Measurements from ENCODE around the gene MEGF8. TPM values are rescaled to one million over a fixed set of nuclear protein-coding genes. Genes with fewer than 3 reads are reported as not detected.

The MEGF8 gene
- total and polyA plus RNA-seq, 4 donors: 1.2 to 13.7 (median 9.4) TPM

- no peak for DNase-seq (ENCODE audit: low spot score)
- H3K9me3 ChIP-seq (ENCODE audit: control insufficient read depth in 4 of 4, low read length in 3 of 4): no peaks in the 10 kb centered on the region
- H3K27me3 ChIP-seq (ENCODE audit: control insufficient read depth in 4 of 4, insufficient read depth in 4 of 4, low read length in 3 of 4): no peaks in the 10 kb centered on the region
- 96% methylated on average over 30 of the region's 30 CpGs for WGBS
- no peak overlapping the region for H3K9ac ChIP-seq (ENCODE audit: low read depth in 1 of 2, low read length in 2 of 2)
- no peak for TF ChIP-seq RAD21 (IDR thresholded peaks at IDR 0.05)
- peaks cover 7 to 11% (median 9%) of the 10 kb centered on the region in 4 donors for H3K4me1 ChIP-seq (ENCODE audit: control insufficient read depth in 4 of 4, insufficient read depth in 4 of 4, low read length in 3 of 4)
- no peak overlapping the region for H3K27ac ChIP-seq (ENCODE audit: low read depth in 1 of 2, low read length in 2 of 2)
- H3K36me3 ChIP-seq (ENCODE audit: control insufficient read depth in 4 of 4, insufficient read depth in 3 of 4, low read depth in 1 of 4, low read length in 3 of 4): no peaks in the 10 kb centered on the region
- H3K4me3 ChIP-seq (ENCODE audit: low read depth in 1 of 3, low read length in 3 of 3): no peak overlapping the region
These were observed 84.9 kb downstream of the MEGF8 start for GRCh38 chr19:42410371-42410770.

- no peaks in the 10 kb centered on the region for H3K9me3 ChIP-seq (ENCODE audit: control insufficient read depth in 4 of 4, low read length in 3 of 4)
- no peaks in the 10 kb centered on the region for H3K27me3 ChIP-seq (ENCODE audit: control insufficient read depth in 4 of 4, insufficient read depth in 4 of 4, low read length in 3 of 4)
- H3K9ac ChIP-seq (ENCODE audit: low read depth in 1 of 2, low read length in 2 of 2): no peak overlapping the region
- DNase-seq (ENCODE audit: low spot score): no peak
- no peaks in the 10 kb centered on the region for H3K36me3 ChIP-seq (ENCODE audit: control insufficient read depth in 4 of 4, insufficient read depth in 3 of 4, low read depth in 1 of 4, low read length in 3 of 4)
- H3K4me1 ChIP-seq (ENCODE audit: control insufficient read depth in 4 of 4, insufficient read depth in 4 of 4, low read length in 3 of 4): peaks cover 7 to 11% (median 9%) of the 10 kb centered on the region in 4 donors
- 95% methylated on average over 8 of the region's 8 CpGs for WGBS
- TF ChIP-seq MAX (IDR thresholded peaks at IDR 0.05) (no peak), TAF1 (conservative IDR thresholded peaks at IDR 0.05) (no peak), HNF4G (IDR thresholded peaks at IDR 0.05) (no peak), FOXA2 (IDR thresholded peaks at IDR 0.05) (no peak), NR2F2 (IDR thresholded peaks at IDR 0.05) (no peak)
- no peak overlapping the region for H3K27ac ChIP-seq (ENCODE audit: low read depth in 1 of 2, low read length in 2 of 2)
- H3K4me3 ChIP-seq (ENCODE audit: low read depth in 1 of 3, low read length in 3 of 3): no peak overlapping the region
These were observed 86.2 kb downstream of the MEGF8 start for GRCh38 chr19:42411581-42412178.

GRCh38 chr19:42412227-42412626, 86.8 kb downstream of the MEGF8 start:
- Histone ChIP-seq H3K4me3 (ENCODE audit: low read depth in 1 of 3, low read length in 3 of 3) (no peak overlapping the region), H3K4me1 (ENCODE audit: control insufficient read depth in 4 of 4, insufficient read depth in 4 of 4, low read length in 3 of 4) (peaks cover 7 to 11% (median 9%) of the 10 kb centered on the region in 4 donors), H3K27me3 (ENCODE audit: control insufficient read depth in 4 of 4, insufficient read depth in 4 of 4, low read length in 3 of 4) (no peaks in the 10 kb centered on the region), H3K9me3 (ENCODE audit: control insufficient read depth in 4 of 4, low read length in 3 of 4) (no peaks in the 10 kb centered on the region), H3K9ac (ENCODE audit: low read depth in 1 of 2, low read length in 2 of 2) (no peak overlapping the region), H3K36me3 (ENCODE audit: control insufficient read depth in 4 of 4, insufficient read depth in 3 of 4, low read depth in 1 of 4, low read length in 3 of 4) (no peaks in the 10 kb centered on the region), H3K27ac (ENCODE audit: low read depth in 1 of 2, low read length in 2 of 2) (no peak overlapping the region)
- 81% methylated on average over 7 of the region's 7 CpGs for whole genome bisulfite sequencing
- DNase-seq (ENCODE audit: low spot score): no peak
- no peak for TF ChIP-seq FOXA1 (IDR thresholded peaks at IDR 0.05)
- no peak for TF ChIP-seq SP1 (IDR thresholded peaks at IDR 0.05)
- no peak for TF ChIP-seq HNF4G (IDR thresholded peaks at IDR 0.05)

- H3K9me3 ChIP-seq (ENCODE audit: control insufficient read depth in 4 of 4, low read length in 3 of 4): no peaks in the 10 kb centered on the region
- no peak overlapping the region for H3K4me3 ChIP-seq (ENCODE audit: low read depth in 1 of 3, low read length in 3 of 3)
- TF ChIP-seq EGR1 (IDR thresholded peaks at IDR 0.05; ENCODE audit: low read depth in 2 of 2): no peak
- TF ChIP-seq JUND (IDR thresholded peaks at IDR 0.05): no peak
- H3K9ac ChIP-seq (ENCODE audit: low read depth in 1 of 2, low read length in 2 of 2): no peak overlapping the region
- no peaks in the 10 kb centered on the region for H3K36me3 ChIP-seq (ENCODE audit: control insufficient read depth in 4 of 4, insufficient read depth in 3 of 4, low read depth in 1 of 4, low read length in 3 of 4)
- peaks cover 7 to 11% (median 9%) of the 10 kb centered on the region in 4 donors for H3K4me1 ChIP-seq (ENCODE audit: control insufficient read depth in 4 of 4, insufficient read depth in 4 of 4, low read length in 3 of 4)
- 83% methylated on average over 4 of the region's 4 CpGs for WGBS
- H3K27ac ChIP-seq (ENCODE audit: low read depth in 1 of 2, low read length in 2 of 2): no peak overlapping the region
- H3K27me3 ChIP-seq (ENCODE audit: control insufficient read depth in 4 of 4, insufficient read depth in 4 of 4, low read length in 3 of 4): no peaks in the 10 kb centered on the region
- no peak for DNase-seq (ENCODE audit: low spot score)
These were observed 87.2 kb downstream of the MEGF8 start for GRCh38 chr19:42412661-42413076.

- TF ChIP-seq FOXA1 (IDR thresholded peaks at IDR 0.05) (no peak), HNF4A (conservative IDR thresholded peaks at IDR 0.05) (peak in 1 of 2 donors; percentile 42), FOXA2 (IDR thresholded peaks at IDR 0.05) (no peak), RXRA (IDR thresholded peaks at IDR 0.05) (peak in 1 of 2 donors; percentile 31), RAD21 (IDR thresholded peaks at IDR 0.05) (no peak)
- no peak for DNase-seq (ENCODE audit: low spot score)
- WGBS: 42% methylated on average over 6 of the region's 6 CpGs
- H3K9ac ChIP-seq (ENCODE audit: low read depth in 1 of 2, low read length in 2 of 2): no peak overlapping the region
- no peak overlapping the region for H3K4me3 ChIP-seq (ENCODE audit: low read depth in 1 of 3, low read length in 3 of 3)
- no peak overlapping the region for H3K27ac ChIP-seq (ENCODE audit: low read depth in 1 of 2, low read length in 2 of 2)
- H3K27me3 ChIP-seq (ENCODE audit: control insufficient read depth in 4 of 4, insufficient read depth in 4 of 4, low read length in 3 of 4): no peaks in the 10 kb centered on the region
- H3K36me3 ChIP-seq (ENCODE audit: control insufficient read depth in 4 of 4, insufficient read depth in 3 of 4, low read depth in 1 of 4, low read length in 3 of 4): no peaks in the 10 kb centered on the region
- no peaks in the 10 kb centered on the region for H3K9me3 ChIP-seq (ENCODE audit: control insufficient read depth in 4 of 4, low read length in 3 of 4)
- peaks cover 8 to 20% (median 14%) of the 10 kb centered on the region in 4 donors for H3K4me1 ChIP-seq (ENCODE audit: control insufficient read depth in 4 of 4, insufficient read depth in 4 of 4, low read length in 3 of 4)
These were observed 93.9 kb downstream of the MEGF8 start for GRCh38 chr19:42419309-42419708.

Measured in liver (tissue), 9 donors.